Memory B cell (primary cell): ENCODE data around the gene KRTAP27-1.

Source experiments
- ATAC-seq: fragments of 150-1000 bp; cut with Tn5 transposase; 2 replicates; pipeline ENCODE4 v1.10.0; 2021; ENCODE audit warnings: low read depth, mild to moderate bottlenecking, moderate library complexity
- DNase-seq, 2 donors: peaks; one replicate each; pipeline ENCODE4 v3.0.0; 2022; ENCODE audit warnings: low spot score in 2 of 2
- H3K27ac Mint-ChIP-seq: one replicate; pipeline ENCODE4 v1.8.0; 2022; ENCODE audit warnings: mild to moderate bottlenecking, moderate library complexity, mixed read lengths
- H3K27me3 Mint-ChIP-seq: one replicate; pipeline ENCODE4 v1.8.0; 2022; ENCODE audit warnings: mixed read lengths
- H3K36me3 Mint-ChIP-seq: one replicate; pipeline ENCODE4 v1.8.0; 2022; ENCODE audit warnings: mild to moderate bottlenecking, mixed read lengths
- H3K4me1 Mint-ChIP-seq: one replicate; pipeline ENCODE4 v1.8.0; 2022; ENCODE audit warnings: mixed read lengths
- H3K4me3 Mint-ChIP-seq: one replicate; pipeline ENCODE4 v1.8.0; 2022; ENCODE audit warnings: mild to moderate bottlenecking, moderate library complexity, mixed read lengths
- H3K9me3 Mint-ChIP-seq: one replicate; pipeline ENCODE4 v1.8.0; 2022; ENCODE audit warnings: mixed read lengths

The KRTAP27-1 gene, protein sequence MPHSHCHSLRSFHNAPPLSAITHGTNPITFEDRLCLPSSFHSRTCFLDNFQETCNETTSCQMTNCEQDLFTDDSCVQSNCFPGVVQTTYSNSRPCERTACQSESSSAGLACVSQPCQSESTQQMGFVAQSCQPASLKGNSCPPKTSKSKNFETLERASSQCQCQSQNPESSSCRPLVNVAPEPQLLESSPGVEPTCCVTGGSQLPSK

DNA sequence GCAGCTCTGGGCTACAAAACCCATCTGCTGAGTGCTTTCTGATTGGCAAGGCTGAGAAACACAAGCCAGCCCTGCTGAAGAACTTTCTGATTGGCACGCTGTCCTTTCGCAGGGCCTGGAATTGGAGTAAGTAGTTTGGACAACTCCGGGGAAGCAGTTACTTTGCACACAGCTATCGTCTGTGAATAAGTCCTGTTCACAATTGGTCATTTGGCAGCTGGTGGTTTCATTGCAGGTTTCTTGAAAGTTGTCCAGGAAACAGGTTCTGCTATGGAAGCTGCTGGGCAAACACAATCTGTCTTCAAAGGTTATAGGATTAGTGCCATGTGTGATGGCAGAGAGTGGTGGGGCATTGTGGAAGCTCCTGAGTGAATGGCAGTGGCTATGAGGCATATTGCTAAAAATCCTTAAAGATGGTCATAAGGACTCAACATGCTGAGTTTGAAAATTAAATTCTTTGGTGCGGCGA is at the start of gene KRTAP27-1:
Gene KRTAP27-1 (minus strand): TSS at position 419 of the 469 bp plus-strand sequence. CDS start 26 bp downstream, at position 393.
- no peaks in the 10 kb centered on the region for H3K27me3 Mint-ChIP-seq
- no peak within 1 kb of the TSS for H3K27ac Mint-ChIP-seq
- DNase-seq (no peak), ATAC-seq (no peak)
- H3K36me3 Mint-ChIP-seq = no peaks in the 10 kb centered on the region
- H3K4me3 Mint-ChIP-seq = no peak within 1 kb of the TSS
- peaks cover 1% of the 10 kb centered on the region for H3K9me3 Mint-ChIP-seq
- no peaks in the 10 kb centered on the region for H3K4me1 Mint-ChIP-seq

- peaks cover 2% of the 10 kb centered on the region for H3K9me3 Mint-ChIP-seq
- no peaks in the 10 kb centered on the region for H3K27me3 Mint-ChIP-seq
- H3K4me3 Mint-ChIP-seq = no peak overlapping the region
- H3K27ac Mint-ChIP-seq = no peak overlapping the region
- no peak for ATAC-seq
- no peak for DNase-seq
- H3K4me1 Mint-ChIP-seq = no peaks in the 10 kb centered on the region
- no peaks in the 10 kb centered on the region for H3K36me3 Mint-ChIP-seq
Measured at GRCh38 chr21:30382201-30382600, 44.7 kb upstream of the KRTAP27-1 start.

DNA sequence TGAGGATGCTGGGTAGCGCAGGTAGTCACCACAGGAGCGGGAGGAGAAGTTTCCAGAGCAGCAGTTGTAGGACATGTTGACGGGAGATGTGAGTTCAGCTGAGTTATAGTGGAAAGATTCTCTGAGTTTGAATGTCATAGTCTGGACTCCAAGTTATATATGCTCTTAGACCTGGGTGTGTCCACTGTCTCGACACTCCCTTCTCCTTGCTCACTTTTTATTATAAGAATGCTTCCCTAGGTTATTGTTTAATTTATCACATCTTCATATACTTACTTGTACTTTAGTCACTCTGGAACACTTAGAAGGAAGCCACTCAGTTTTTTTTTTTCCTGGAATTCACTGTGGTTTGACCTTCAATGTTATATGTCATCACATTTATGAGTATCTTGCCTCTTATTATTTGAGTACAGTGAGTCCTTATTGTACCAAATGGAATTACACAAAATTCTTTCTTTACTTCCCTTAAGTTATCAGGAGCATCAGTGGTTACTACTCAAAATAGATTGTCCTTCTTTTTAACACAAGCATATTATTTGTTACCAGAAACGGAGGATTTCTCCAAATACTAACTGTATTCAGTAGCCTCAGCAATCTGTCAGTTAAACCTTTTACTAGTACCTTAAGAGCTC is 34.8 kb upstream of the KRTAP27-1 start, which contains the start of gene KRTAP13-2:
Gene KRTAP13-2 (minus strand): TSS at position 133 of the 632 bp plus-strand sequence. CDS start 58 bp downstream, at position 75.
- ATAC-seq (no peak), DNase-seq (no peak)
- no peaks in the 10 kb centered on the region for H3K27me3 Mint-ChIP-seq
- no peak within 1 kb of the TSS for H3K27ac Mint-ChIP-seq
- peaks cover 3% of the 10 kb centered on the region for H3K9me3 Mint-ChIP-seq
- no peaks in the 10 kb centered on the region for H3K4me1 Mint-ChIP-seq
- no peaks in the 10 kb centered on the region for H3K36me3 Mint-ChIP-seq
- no peak within 1 kb of the TSS for H3K4me3 Mint-ChIP-seq

- Mint-ChIP-seq H3K27me3 (no peaks in the 10 kb centered on the region), H3K9me3 (peaks cover 6% of the 10 kb centered on the region), H3K36me3 (no peaks in the 10 kb centered on the region), H3K4me1 (no peaks in the 10 kb centered on the region), H3K27ac (no peak overlapping the region), H3K4me3 (no peak overlapping the region)
- ATAC-seq (no peak), DNase-seq (no peak)
Measured at GRCh38 chr21:30355906-30356305, 18.4 kb upstream of the KRTAP27-1 start.

GRCh38 chr21:30354308-30355005 is 17.0 kb upstream of the KRTAP27-1 start:
- ATAC-seq (no peak), DNase-seq (no peak)
- H3K4me1 Mint-ChIP-seq = no peaks in the 10 kb centered on the region
- peaks cover 6% of the 10 kb centered on the region for H3K9me3 Mint-ChIP-seq
- no peak overlapping the region for H3K4me3 Mint-ChIP-seq
- no peak overlapping the region for H3K27ac Mint-ChIP-seq
- H3K36me3 Mint-ChIP-seq = no peaks in the 10 kb centered on the region
- H3K27me3 Mint-ChIP-seq = no peaks in the 10 kb centered on the region

DNA sequence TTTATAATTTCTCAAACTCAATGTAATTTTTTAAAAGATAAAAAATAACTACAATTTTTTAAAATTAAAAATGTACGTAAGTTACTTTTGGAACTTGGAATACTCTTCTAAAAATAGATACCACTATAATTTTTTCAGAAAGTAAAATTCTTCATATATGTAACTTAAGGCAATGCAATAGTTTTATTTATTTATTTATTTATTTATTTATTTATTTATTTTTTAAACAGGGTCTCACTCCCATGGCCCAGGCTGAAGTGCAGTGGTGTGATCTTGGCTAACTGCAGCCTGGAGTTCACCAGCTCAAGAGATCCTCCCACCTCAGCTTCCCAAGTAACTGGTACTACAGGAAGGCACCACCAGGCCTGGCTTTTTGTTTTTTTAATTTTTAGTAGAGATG is 14.0 kb upstream of the KRTAP27-1 start:
- no peak overlapping the region for H3K27ac Mint-ChIP-seq
- no peaks in the 10 kb centered on the region for H3K36me3 Mint-ChIP-seq
- no peaks in the 10 kb centered on the region for H3K27me3 Mint-ChIP-seq
- peaks cover 6% of the 10 kb centered on the region for H3K9me3 Mint-ChIP-seq
- no peak overlapping the region for H3K4me3 Mint-ChIP-seq
- DNase-seq = no peak
- H3K4me1 Mint-ChIP-seq = no peaks in the 10 kb centered on the region
- ATAC-seq = no peak

GRCh38 chr21:30349572-30349971 is 12.1 kb upstream of the KRTAP27-1 start:
- H3K36me3 Mint-ChIP-seq = no peaks in the 10 kb centered on the region
- ATAC-seq (no peak), DNase-seq (no peak)
- no peaks in the 10 kb centered on the region for H3K27me3 Mint-ChIP-seq
- no peak overlapping the region for H3K4me3 Mint-ChIP-seq
- H3K4me1 Mint-ChIP-seq = no peaks in the 10 kb centered on the region
- H3K9me3 Mint-ChIP-seq = peaks cover 6% of the 10 kb centered on the region
- no peak overlapping the region for H3K27ac Mint-ChIP-seq

DNA sequence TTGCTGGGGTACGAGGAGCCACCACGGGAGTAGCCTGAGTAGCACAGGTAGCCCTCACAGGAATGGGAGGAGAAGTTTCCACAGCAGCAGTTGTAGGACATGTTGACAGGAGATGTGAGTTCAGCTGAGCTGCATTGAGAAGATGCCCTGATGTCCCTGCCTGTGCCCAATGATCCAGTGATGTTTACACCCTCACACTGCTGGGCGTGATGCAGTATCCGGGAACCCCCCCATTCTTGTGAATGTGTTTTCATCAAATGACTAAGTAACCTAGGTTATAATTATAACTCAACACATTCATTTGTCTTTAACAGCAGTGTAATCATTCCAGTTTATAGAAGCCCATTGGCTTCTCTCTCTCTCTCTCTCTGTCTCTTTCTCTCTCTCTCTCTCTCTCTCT is 11.0 kb upstream of the KRTAP27-1 start, which contains the start of gene KRTAP23-1:
Gene KRTAP23-1 (minus strand): TSS at position 101 of the 400 bp plus-strand sequence. CDS start 0 bp downstream, at position 101.
- Mint-ChIP-seq H3K9me3 (peaks cover 2% of the 10 kb centered on the region), H3K27me3 (no peaks in the 10 kb centered on the region), H3K4me1 (no peaks in the 10 kb centered on the region), H3K36me3 (no peaks in the 10 kb centered on the region), H3K27ac (no peak within 1 kb of the TSS), H3K4me3 (no peak within 1 kb of the TSS)
- ATAC-seq (no peak), DNase-seq (no peak)

DNA sequence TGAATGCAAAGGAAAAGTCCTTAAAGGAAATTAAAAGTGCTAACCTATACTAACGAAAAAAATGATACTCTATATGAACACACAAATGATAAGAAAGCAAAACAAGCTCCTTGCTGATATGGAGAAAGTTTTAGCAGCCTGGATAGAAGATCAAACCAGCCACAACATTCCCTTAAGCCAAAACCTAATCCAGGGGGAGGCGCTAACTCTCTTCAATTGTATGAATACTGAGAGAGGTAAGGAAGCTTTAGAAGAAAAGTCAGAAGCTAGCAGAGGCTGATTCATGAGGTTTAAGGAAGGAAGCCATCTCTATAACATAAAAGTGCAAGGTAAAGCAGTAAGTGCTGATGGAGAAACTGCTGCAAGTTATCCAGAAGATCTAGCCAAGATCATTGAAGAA is 7.5 kb upstream of the KRTAP27-1 start:
- H3K4me1 Mint-ChIP-seq = no peaks in the 10 kb centered on the region
- H3K4me3 Mint-ChIP-seq = no peak overlapping the region
- H3K36me3 Mint-ChIP-seq = no peaks in the 10 kb centered on the region
- DNase-seq (no peak), ATAC-seq (no peak)
- no peak overlapping the region for H3K27ac Mint-ChIP-seq
- no peaks in the 10 kb centered on the region for H3K27me3 Mint-ChIP-seq
- H3K9me3 Mint-ChIP-seq = no peaks in the 10 kb centered on the region

DNA sequence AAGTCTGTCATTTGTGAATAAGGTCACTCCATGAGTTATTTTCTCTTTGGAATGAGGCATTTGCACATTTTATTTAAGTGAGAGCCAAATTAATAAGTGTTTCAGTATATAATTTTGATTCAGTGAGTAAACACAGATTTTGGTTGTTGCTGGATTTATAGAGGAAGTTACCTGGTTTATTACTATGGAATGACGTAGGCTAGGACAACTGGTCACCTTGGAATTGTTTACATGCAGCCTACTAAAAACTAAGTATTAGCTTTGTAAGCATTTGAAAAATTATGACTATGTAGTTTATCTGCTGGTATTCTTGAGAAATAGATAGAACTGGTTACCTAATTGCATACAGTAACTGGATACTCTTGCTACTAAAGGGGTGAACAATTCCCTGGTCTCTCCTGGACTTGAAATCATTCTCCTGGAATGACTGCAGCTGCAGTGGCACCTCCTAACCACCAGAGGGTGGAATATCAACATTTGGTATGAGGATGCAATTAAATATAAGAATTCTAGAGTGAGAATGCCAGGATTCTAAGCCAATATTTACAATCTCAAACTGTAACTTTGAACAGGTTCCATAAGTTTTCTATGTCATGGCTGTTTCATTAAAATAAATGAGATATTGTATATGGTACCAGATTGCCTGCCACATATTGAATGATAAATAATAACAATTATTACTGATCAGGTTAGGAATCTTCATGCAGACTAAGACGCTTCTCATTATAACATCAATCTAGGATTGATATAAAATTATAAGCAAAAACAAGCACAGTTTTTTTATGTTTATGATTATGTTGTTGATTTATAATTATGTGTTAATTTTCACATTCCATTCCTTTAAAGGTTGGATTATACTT is 3.5 kb upstream of the KRTAP27-1 start:
- peaks cover 1% of the 10 kb centered on the region for H3K9me3 Mint-ChIP-seq
- ATAC-seq = no peak

GRCh38 chr21:30338717-30339116 is 1.2 kb upstream of the KRTAP27-1 start:
- Mint-ChIP-seq H3K27me3 (no peaks in the 10 kb centered on the region), H3K27ac (no peak overlapping the region), H3K4me1 (no peaks in the 10 kb centered on the region), H3K9me3 (peaks cover 1% of the 10 kb centered on the region), H3K4me3 (no peak overlapping the region), H3K36me3 (no peaks in the 10 kb centered on the region)
- ATAC-seq = no peak
- DNase-seq = no peak

More for the DNA sequence above, 3.5 kb upstream of the KRTAP27-1 start:
- Mint-ChIP-seq H3K4me3 (no peak overlapping the region), H3K36me3 (no peaks in the 10 kb centered on the region), H3K27ac (no peak overlapping the region), H3K4me1 (no peaks in the 10 kb centered on the region), H3K27me3 (no peaks in the 10 kb centered on the region)
- DNase-seq = no peak

- ATAC-seq = no peak
- H3K4me1 Mint-ChIP-seq = no peaks in the 10 kb centered on the region
Measured at GRCh38 chr21:30337772-30338171, 278 bp upstream of the KRTAP27-1 start.

DNA sequence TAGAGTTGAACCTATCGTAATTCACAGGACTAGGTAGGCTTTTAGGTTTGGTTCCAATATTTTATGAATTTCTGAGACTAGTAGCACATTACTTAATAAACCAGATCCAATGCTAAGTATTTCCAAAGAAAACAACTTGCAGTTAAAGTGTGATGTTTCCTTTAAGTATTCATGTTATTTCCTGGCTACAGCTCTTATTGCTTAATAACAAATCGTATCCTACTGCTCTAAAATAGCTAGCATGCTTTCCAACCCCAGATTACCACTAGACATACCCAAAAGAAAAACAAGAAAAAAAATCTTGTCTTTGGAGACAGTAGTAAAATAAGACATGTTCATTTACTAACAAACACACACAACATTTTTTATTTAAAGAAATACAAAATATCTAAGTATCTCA is 898 bp downstream of the KRTAP27-1 start:
- DNase-seq (no peak), ATAC-seq (no peak)
- no peak overlapping the region for H3K4me3 Mint-ChIP-seq
- peaks cover 1% of the 10 kb centered on the region for H3K9me3 Mint-ChIP-seq
- no peaks in the 10 kb centered on the region for H3K4me1 Mint-ChIP-seq
- no peaks in the 10 kb centered on the region for H3K27me3 Mint-ChIP-seq
- H3K27ac Mint-ChIP-seq = no peak overlapping the region
- no peaks in the 10 kb centered on the region for H3K36me3 Mint-ChIP-seq

More at GRCh38 chr21:30337772-30338171, 278 bp upstream of the KRTAP27-1 start:
- no peak for DNase-seq
- no peaks in the 10 kb centered on the region for H3K27me3 Mint-ChIP-seq
- no peaks in the 10 kb centered on the region for H3K36me3 Mint-ChIP-seq
- H3K9me3 Mint-ChIP-seq = peaks cover 1% of the 10 kb centered on the region
- no peak overlapping the region for H3K27ac Mint-ChIP-seq
- H3K4me3 Mint-ChIP-seq = no peak overlapping the region
